HG03558 (cell line): Measurements from ENCODE around the gene CTBP2.

Source experiments
- ATAC-seq: cut with Tn5 transposase; IDR thresholded peaks from one replicate; pipeline ENCODE4 v1.9.1; 2021; ENCODE audit warnings: moderate number of reproducible peaks; ENCODE audit not compliant: unreplicated experiment; ENCODE audit errors: extremely low read depth

The CTBP2 gene

GRCh38 chr10:125004571-125005311 is 155.6 kb downstream of the CTBP2 start:
- ATAC-seq, result no peak

DNA sequence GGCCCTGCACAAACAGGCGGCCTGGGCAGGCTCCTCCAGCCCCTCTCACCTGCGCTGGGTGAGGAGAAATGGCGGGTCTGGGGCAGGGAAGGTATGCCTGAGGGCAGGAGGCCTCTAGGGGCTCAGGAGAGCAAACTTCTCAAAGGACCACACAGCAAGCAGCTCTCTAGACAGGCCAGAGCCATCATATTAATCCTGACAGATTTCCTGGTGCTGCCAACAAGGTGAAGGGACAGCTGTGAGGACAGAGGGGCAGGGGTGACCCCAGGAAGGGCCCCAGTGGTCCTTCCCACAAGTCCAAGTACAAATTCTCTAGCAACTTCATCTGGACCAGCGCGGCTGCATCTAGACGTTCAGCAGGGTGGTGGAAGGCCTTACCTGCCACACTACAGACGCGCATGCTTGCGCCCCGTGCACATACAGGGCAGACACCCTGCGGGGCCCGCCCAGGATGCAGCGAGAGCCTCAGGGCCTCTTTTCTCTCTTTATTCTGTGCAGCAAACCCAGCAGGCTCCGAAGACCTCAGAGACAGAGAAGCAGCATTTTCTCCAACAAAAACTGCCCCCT is 156.4 kb downstream of the CTBP2 start:
- ATAC-seq, result no peak

DNA sequence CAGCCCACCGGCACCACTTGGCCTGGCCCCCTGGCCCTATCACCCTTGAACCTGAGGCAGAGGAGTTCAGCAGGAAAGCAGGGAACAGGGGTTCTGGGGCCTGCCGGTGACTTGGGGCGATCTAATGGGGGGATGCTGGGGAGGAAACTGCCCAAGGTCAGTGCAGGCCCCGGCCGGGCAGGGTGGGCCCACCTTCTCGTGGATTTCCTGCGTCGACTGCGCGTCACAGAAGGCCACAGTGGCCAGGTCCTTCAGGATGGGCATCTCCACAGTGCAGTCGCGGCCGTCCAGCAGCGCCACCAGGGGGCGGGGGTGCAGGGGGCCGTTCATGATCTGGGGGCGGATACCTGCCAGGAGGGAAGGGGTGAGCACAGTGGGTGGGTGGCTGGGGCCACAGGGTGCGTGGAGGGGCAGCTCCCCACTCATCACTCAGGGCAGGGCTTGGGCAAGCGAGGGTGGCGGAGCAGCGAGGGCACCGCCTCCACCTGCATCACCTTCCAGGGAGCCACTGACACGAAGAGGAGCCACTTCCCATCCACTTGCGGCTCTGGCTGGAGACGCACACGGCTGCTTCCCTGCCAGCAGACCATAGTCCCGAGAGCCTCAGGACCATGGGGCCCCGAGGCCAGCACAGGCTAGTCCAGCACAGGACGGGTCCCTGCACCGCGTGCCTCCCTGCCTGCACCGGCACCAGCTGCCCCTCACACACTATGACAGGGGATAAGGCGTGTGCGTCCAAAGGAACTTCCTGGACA is 157.0 kb downstream of the CTBP2 start:
- no peak for ATAC-seq

- no peak for ATAC-seq
These were observed 157.8 kb downstream of the CTBP2 start for GRCh38 chr10:125002423-125003145.

- no peak for ATAC-seq
These were observed 158.3 kb downstream of the CTBP2 start for GRCh38 chr10:125002047-125002422.

DNA sequence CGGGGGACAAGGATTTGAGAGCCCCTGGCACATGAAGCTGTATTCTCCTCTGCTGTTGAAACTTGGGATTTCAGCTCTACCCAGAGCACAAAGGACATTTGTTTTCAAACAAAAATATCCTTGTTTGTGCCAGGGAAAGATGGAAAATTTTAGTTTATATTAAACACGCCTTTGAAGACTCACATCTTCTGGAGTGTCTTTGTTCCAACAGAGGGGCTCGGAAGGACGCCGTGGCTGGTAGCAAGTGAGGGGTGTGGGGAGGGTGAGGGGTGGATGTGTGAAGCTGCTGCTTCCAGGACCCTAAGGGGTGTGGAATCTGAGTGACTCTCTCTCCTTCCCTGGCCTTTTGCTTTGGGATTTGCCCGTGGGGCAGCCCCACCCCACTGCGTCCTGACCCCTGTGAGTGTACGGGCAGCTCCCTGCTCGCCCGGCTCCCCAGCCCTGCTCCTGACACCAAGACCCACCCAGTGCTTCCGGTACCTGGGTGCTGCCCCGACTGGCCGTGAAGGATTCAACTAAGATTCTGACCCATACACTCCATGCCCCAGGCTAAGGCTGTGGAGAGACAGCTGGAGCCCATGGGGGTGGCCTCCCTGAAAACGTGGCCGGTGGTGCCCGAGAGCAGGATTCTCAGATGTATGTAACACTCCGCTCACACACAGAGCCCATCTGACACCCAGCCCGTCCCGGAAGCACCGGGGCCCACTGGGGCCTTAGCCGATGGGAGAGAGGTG is 158.9 kb downstream of the CTBP2 start:
- ATAC-seq, result no peak

- ATAC-seq, result no peak
These were observed 159.7 kb downstream of the CTBP2 start for GRCh38 chr10:125000366-125001312.

- no peak for ATAC-seq
These were observed 160.7 kb downstream of the CTBP2 start for GRCh38 chr10:124999433-125000365.

GRCh38 chr10:124998624-124999291 is 161.6 kb downstream of the CTBP2 start:
- no peak for ATAC-seq

DNA sequence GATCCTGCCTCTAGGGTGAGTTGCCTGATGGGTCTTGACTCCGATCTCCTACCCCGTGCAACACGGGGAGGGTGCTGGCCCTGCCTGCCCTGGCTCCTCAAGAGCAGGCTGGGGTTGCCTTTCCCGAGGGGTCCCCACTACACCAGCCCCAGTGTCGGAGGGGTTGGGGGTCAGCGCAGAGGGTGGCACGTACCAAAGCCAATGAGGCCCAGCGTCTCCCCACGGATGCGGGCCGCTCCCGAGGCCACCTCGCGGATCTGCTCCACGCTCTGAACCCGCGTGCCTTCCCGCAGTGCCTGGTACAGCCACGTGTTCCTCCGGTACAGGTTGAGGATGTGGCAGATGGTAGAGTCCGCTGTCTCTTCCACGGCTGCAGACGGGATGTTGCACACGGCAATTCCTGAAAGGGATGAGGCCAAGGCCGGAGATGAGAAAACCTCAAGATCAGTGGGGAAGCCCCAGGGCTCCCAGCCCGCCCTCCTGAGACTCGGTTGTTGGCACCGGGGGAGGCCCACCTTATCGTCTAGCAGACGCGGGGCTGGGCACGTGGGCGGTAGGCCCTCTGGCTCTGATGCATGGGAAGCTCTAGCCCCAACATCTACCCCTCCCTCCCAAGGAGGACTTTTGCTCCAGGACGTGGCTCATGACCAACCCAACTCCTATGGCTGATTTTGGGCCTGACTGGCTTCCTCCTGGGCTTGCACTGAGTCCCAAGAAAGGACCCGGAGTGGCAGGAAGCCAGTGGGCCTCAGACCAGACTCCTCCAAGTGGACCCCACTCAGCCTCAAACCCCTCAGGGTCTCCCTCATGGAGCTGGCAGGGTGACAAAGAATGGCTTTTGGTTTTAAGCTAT is 162.4 kb downstream of the CTBP2 start:
- ATAC-seq, result no peak

- no peak for ATAC-seq
These were observed 163.1 kb downstream of the CTBP2 start for GRCh38 chr10:124997306-124997705.

DNA sequence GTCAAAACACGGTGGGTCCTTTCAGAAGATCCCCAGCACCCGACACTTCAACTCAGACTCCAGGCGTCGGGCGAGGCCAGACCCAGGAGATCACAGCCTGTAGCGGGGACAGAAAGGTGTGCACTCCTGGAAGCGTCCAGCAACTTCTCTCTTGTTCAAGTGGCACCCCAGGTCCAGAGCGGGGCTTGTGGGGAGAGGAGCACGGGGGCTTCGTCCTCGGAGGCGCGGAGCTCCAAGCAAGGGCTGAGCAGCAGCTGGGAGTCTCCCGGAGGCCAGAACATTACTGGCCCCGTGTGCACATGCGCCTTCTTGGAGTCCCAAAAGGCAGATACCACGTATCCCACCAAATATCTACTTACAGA is 163.5 kb downstream of the CTBP2 start:
- no peak for ATAC-seq

GRCh38 chr10:124996127-124996853 is 164.1 kb downstream of the CTBP2 start:
- ATAC-seq, result no peak

GRCh38 chr10:124995605-124996004 is 164.8 kb downstream of the CTBP2 start:
- no peak for ATAC-seq

DNA sequence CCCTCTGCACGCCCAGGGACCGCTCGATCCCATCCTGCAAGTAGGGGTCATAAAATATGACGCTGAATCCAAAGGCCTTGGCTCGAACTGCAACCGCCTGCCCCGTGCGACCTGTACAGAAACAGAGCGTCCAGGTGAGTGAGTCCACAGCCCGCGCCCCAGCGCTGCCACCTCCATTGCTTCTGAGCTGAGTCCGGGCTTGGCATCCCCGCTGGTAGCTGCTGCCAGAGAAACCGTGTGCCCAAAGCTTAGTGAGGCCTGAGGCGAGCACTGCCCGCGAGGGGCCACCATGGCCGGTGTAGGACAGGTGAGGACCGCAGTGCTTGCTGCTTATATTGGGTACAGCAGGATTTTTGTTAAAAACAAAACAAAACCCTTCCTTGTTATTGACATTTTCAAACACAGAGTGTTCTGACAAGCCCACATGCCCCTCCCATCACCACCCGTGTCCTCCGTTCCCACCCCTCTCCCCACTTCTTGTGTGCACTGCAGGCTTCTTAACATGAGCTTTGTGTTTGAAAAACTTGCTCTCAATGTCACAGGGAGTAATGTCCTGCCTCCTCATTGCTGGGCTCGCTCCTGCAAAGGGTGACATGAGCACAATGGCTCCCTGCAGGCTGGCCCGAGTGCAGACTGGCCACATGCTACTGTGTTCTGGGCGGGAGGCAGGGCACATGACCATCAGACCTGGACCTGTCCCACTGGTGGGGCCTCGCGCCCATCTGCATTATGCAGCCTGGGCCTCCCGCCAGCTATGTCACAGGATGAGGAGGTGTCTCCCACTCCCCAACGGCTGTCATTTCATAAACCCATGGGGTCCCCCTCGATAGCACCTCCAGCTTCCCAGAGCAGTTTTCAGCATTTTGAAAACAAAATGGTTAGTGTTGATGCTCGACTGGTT is 165.5 kb downstream of the CTBP2 start:
- no peak for ATAC-seq
